ENCODE results near the gene FZR1. TPM values are rescaled to one million over a fixed set of nuclear protein-coding genes. Genes with fewer than 3 reads are reported as not detected.
"Not testable (repeated sequence)": the region's sequence is repeated elsewhere in the genome, so short reads cannot be mapped to it uniquely, and the experiment has no call there.

The FZR1 gene
- total RNA-seq, 1 experiment from 2014 or later = 87.4 TPM

DNA sequence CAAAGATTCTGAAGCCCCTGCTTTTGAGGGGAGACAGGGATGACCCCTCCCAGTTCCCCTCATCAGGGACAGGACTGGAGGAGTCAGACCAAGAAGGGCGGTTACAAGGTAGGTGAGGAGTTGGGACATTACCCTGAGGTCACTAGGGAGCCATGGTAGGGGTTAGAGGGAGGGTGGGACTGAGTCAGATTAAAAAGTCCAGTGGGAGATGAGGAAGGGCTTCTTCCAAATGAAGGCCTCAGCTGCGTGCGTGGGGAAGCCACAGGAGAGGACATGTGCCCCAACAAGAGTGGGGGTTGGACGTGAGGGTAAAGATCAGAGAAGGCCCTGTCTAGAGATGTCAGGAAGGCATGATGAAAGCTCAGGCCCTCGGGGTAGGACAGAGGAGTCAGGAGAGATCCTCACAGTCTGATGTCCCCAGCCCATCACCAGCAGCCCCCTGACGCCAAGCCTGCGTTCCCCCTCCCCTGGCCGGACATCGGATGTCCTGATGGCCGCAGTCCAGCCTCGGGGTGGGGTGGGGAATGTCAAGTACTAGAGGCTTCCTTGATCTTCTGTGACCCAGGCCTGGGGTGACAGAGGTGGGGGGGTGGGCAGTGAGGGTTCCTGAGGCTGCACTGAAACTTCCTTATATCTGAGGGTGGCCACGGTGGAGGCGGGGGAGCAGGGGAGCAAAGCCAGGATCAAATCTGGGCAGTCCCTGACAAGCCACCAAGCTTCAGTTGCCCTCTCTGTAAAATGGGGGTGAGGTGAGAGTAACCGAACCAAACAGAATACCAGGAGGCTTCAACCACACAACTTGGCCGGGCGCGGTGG is 57.8 kb downstream of the FZR1 start:
- DNase-seq (ENCODE audit: low spot score) = no peak
- Histone ChIP-seq H3K36me3 (ENCODE audit: insufficient read depth, low read length, poor library complexity, severe bottlenecking) (no peaks in the 10 kb centered on the region), H3K27ac (ENCODE audit: low read depth, low read length, poor library complexity, severe bottlenecking) (no peak overlapping the region), H3K27me3 (replicated peaks; ENCODE audit: insufficient read depth, low read depth, low read length, poor library complexity) (no peaks in the 10 kb centered on the region), H3K4me3 (ENCODE audit: low read depth, low read length, poor library complexity, severe bottlenecking) (no peak overlapping the region), H3K4me1 (ENCODE audit: insufficient read depth, low read length, poor library complexity, severe bottlenecking) (no peaks in the 10 kb centered on the region), H3K9me3 (ENCODE audit: low read depth, low read length, poor library complexity, severe bottlenecking) (no peaks in the 10 kb centered on the region)
- no peak for TF ChIP-seq EZH2 (IDR thresholded peaks at IDR 0.05; ENCODE audit: borderline replicate concordance, low read depth, low read length, poor library complexity, severe bottlenecking)
- no peak for TF ChIP-seq CTCF (conservative IDR thresholded peaks at IDR 0.05; ENCODE audit: low read depth, low read length)
- ChIA-PET POLR2A (ENCODE audit: low non-redundant PET) (no interaction called here), CTCF (no interaction called here)
- no TSS peak for BruUV-seq (replicated peaks)
- intact Hi-C loops (cut with micrococcal nuclease; ENCODE audit: unreplicated experiment) = no loop called here

- H3K27ac ChIP-seq (ENCODE audit: low read depth, low read length, poor library complexity, severe bottlenecking) = no peak overlapping the region
- CTCF ChIA-PET = interaction anchor here (0.7 kb wide), 1 partner anchor 85 kb away, joined by 4 read pairs; no protein-coding TSS in a partner anchor
- intact Hi-C loops (cut with micrococcal nuclease; ENCODE audit: unreplicated experiment) = no loop called here
- H3K4me3 ChIP-seq (ENCODE audit: low read depth, low read length, poor library complexity, severe bottlenecking) = no peak overlapping the region
- BruUV-seq (replicated peaks) = no TSS peak
- no peaks in the 10 kb centered on the region for H3K4me1 ChIP-seq (ENCODE audit: insufficient read depth, low read length, poor library complexity, severe bottlenecking)
- TF ChIP-seq EZH2 (IDR thresholded peaks at IDR 0.05; ENCODE audit: borderline replicate concordance, low read depth, low read length, poor library complexity, severe bottlenecking) = no peak
- DNase-seq (ENCODE audit: low spot score) = no peak
- no peaks in the 10 kb centered on the region for H3K27me3 ChIP-seq (replicated peaks; ENCODE audit: insufficient read depth, low read depth, low read length, poor library complexity)
- no peaks in the 10 kb centered on the region for H3K9me3 ChIP-seq (ENCODE audit: low read depth, low read length, poor library complexity, severe bottlenecking)
- POLR2A ChIA-PET (ENCODE audit: low non-redundant PET) = no interaction called here
- no peaks in the 10 kb centered on the region for H3K36me3 ChIP-seq (ENCODE audit: insufficient read depth, low read length, poor library complexity, severe bottlenecking)
Measured at GRCh38 chr19:3565139-3565538, 59.0 kb downstream of the FZR1 start.

DNA sequence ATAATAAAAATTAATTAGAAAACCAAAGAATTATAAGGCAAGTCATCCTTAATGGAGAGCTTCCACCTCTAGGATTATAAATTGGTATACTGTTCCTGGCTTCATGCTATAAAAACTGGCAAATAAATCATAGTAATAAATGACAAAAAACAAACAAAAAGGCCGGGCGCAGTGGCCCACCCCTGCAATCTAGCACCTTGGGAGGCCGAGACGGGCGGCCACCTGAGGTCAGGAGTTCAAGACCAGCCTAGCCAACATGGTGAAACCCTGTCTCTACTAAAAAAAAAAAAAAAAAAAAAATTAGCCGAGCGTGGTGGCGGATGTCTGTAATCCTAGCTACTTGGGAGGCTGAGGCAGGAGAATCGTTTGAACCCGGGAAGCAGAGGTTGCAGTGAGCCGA is 63.9 kb downstream of the FZR1 start:
- not testable (repeated sequence) for H3K9me3 ChIP-seq (ENCODE audit: low read depth, low read length, poor library complexity, severe bottlenecking)

DNA sequence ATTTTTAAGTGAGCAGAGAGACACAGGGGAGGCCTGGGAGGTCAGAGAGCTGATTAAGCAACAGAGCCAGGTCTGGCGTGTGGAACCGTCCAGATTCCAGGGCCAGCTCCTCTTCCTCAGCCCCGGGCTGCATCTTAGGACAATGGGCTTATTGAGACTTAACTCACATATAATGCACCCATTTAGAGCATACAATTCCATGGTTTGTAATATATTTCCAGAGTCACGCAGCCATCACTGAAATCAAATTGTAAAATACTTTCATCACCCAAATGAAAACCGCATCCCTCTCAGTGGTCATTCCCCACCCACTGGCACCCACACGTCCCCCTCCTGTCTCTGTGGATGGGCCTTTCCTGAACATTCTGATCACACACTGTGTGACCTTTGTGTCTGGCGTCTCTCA is 64.5 kb downstream of the FZR1 start:
- ChIA-PET CTCF (no interaction called here), POLR2A (ENCODE audit: low non-redundant PET) (no interaction called here)
- no peak overlapping the region for H3K27ac ChIP-seq (ENCODE audit: low read depth, low read length, poor library complexity, severe bottlenecking)
- no peaks in the 10 kb centered on the region for H3K9me3 ChIP-seq (ENCODE audit: low read depth, low read length, poor library complexity, severe bottlenecking)
- peaks cover 14% of the 10 kb centered on the region for H3K36me3 ChIP-seq (ENCODE audit: insufficient read depth, low read length, poor library complexity, severe bottlenecking)
- no peaks in the 10 kb centered on the region for H3K27me3 ChIP-seq (replicated peaks; ENCODE audit: insufficient read depth, low read depth, low read length, poor library complexity)
- DNase-seq (ENCODE audit: low spot score) = no peak
- intact Hi-C loops (cut with micrococcal nuclease; ENCODE audit: unreplicated experiment) = no loop called here
- H3K4me1 ChIP-seq (ENCODE audit: insufficient read depth, low read length, poor library complexity, severe bottlenecking) = peaks cover 4% of the 10 kb centered on the region
- H3K4me3 ChIP-seq (ENCODE audit: low read depth, low read length, poor library complexity, severe bottlenecking) = no peak overlapping the region
- TF ChIP-seq CTCF (conservative IDR thresholded peaks at IDR 0.05; ENCODE audit: low read depth, low read length) (no peak), EZH2 (IDR thresholded peaks at IDR 0.05; ENCODE audit: borderline replicate concordance, low read depth, low read length, poor library complexity, severe bottlenecking) (no peak)
- no TSS peak for BruUV-seq (replicated peaks)

More for the DNA sequence above, 63.9 kb downstream of the FZR1 start:
- H3K4me3 ChIP-seq (ENCODE audit: low read depth, low read length, poor library complexity, severe bottlenecking); intact Hi-C loops (cut with micrococcal nuclease; ENCODE audit: unreplicated experiment); CTCF ChIA-PET; H3K27ac ChIP-seq (ENCODE audit: low read depth, low read length, poor library complexity, severe bottlenecking); H3K27me3 ChIP-seq (replicated peaks; ENCODE audit: insufficient read depth, low read depth, low read length, poor library complexity); BruUV-seq (replicated peaks); POLR2A ChIA-PET (ENCODE audit: low non-redundant PET); H3K36me3 ChIP-seq (ENCODE audit: insufficient read depth, low read length, poor library complexity, severe bottlenecking); DNase-seq (ENCODE audit: low spot score); H3K4me1 ChIP-seq (ENCODE audit: insufficient read depth, low read length, poor library complexity, severe bottlenecking): not testable (repeated sequence)

All from A673 (cell line).